ENCODE measurements around the gene NENF.

The NENF gene

DNA sequence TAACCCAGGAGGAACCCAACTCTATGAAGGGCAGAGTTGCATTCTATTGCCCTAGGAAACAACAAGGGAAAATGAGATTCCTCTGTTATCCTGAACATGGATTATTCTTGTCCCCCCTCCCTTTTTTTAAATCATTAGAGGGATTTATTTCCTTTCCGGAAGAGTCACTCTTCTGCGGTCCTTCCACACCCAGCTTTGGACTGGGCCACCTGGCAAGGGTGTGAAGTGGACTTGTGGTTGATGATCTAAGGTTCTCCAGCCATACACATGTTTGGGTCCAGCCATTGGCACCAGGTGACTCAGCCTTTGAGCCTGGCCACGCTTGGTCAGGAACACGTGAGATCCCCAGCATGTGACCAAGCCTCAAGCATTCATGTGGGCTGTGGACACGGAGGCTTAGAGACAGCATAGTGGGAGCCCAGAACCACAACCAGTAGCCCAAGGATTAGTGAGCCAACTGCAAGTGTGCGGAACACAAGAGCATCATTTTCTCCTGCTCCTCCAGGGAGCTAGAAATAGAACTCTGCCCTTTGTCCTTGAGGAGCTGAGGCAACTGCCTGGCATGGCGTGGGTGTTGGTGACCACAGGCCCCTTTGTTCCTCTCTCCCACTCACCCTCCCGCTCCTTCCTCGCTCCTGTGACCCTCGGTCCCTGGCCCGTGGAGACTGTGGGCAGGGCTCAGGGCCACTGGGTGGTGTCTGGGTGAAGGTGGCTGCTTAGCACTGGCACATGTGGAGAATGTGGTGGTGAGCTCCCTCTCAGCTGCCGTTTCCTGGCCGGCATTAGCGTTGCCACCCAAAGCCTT lies 50.1 kb downstream of the NENF start:
- DNase-seq = no peak

DNA sequence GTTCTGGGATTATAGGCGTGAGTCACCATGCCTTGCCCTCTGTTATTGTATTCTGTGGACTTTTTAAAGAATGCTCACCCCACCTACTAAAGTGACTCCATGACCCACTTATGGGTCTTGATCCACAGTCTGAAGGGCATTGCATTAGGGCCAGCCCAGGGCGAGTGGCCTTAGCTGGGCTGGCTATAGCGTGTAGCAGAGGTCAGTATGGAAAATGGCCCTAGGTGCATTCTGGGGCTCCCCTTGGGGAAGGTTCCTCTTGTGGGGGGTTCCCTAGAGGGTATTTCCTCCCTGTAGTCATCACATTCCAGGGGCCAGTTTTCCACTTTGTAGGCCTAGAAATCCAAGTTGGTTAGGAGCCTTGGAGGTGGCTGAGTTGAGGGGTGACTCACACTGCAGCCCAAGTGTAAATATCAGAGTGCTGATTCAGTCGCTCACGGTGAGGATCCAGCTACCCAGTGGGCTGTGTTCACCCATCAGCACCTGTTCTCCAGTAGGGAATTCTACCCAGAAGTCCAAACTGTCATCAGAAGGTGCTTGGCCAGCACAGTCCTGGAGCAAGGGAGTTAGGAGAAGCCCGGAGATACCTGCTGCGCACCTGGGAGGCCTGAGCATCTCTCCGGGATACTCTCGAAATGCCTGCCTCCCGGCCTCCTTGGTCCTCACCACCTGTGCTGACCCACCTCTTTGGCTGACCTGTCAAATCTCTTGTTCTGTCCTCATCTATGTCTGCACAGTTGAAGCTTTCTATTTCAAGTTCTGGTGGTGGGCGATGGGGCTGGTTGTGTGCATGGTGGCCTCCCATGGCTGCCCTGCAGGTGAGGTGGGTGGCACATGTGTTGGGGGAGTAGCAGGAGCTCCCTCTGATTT lies 52.2 kb downstream of the NENF start:
- DNase-seq = peak; percentile 32

DNA sequence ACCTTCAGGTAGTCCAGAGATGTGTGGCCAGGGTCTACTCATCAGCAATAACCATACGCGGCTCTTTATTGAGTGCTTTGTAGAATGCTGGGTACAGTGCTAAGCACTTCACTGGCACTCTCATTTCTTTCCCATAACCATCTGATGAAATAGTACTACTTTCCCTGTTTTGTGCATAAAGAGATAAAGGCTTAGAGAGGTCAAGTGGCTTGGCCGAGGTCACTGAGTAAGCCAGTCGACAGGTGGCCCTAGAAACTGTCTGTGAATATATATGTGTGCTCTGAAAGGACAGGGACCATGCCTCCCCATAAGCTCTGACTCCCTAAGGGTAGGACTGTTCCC lies 52.8 kb downstream of the NENF start:
- DNase-seq = no peak

DNA sequence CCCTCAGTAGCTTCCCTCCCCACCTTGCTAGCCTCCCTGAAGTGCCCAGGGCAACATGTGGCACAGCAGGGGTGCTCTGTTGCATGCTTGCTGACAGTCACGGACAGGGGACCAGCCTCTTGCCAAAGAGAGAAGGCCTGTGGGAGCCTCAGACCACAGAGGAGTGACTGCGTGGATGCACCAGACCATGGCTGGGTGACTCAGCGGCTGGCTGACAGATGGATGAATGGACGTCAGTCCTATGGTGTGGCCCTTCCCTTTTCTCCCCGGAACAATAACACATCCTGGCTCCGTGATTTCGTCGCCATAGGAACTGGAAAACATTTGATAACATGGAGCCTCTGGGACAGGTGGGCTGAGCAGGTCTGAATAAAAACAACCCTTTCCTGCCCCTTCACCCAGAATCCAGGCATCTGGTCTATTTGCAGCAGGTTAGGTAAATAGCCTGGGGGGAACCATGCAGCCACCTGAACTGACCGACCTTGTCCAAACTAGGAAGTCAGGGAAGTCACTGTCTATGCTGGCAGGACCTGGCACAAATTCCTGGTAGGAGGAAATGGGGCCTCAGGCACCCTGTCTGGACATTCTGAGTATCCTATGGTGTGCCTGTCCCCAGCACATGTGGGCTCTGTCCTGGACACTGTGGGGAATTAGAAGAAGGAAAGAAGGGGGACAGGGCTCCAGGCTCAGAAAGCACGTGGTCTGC lies 53.3 kb downstream of the NENF start:
- DNase-seq = peak; percentile 88

DNA sequence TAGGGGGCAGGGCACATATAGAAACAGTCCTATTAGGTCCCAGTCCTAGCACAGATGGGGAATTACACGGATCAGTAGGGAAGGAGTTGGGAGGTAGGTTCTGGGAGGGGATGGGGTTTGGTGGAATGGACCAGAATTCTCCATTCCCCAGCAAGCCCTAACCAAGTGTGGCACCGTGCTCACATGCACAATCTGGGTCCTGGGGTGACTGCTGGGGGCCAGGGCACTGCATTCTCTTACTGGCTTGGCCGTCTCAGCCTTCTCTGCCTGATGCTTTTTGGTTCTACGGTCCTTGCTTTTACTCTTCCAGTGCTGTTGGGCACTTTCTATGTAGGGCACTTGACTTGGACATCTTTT lies 53.9 kb downstream of the NENF start:
- DNase-seq = no peak

DNA sequence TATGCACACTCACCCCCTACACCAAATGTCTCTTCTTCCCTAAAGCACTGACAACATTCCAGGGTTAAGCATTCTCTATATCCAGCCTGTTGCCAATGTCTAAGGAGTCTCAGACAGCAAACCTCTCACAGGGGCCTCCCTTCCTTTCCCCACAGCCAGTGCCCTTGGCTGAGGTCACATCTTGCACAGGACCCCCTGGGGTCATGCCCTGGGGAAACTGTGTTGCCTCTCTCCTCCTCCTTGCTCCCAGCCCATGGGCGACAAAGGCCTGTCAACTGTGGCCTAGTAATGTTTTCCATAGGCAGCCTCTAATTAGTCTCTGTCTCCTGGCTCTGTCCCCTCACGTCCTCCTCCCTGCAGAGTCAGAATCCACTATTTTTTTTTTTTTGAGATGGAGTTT lies 54.6 kb downstream of the NENF start:
- no peak for DNase-seq

DNA sequence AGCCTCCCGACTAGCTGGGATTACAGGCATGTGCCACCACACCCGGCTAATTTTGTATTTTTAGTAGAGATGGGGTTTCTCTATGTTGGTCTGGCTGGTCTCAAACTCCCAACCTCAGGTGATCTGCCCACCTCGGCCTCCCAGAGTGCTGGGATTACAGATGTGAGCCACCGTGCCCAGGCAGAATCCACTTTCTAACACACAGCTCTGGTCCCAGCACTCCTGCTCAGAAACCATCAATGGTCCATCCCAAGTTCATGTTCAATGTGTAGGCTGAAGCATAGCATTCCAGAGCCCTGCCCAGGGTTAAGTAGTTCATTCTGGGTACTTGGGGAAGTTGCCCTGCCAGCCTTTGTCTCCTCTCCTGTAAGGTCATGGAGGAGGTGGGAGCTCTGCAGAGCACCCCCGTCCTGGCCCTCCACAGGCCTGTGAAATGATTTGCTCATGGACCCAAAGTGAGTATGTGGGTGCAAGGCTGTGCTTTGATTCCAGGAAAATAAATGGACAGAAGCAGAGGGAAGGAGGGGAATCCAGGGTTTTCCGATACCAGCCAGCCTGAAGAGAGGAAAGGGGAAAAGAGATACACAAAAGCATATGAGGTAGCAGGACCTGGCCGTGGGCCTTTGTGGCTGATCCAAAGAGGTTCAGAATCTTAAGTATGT lies 55.2 kb downstream of the NENF start:
- no peak for DNase-seq

DNA sequence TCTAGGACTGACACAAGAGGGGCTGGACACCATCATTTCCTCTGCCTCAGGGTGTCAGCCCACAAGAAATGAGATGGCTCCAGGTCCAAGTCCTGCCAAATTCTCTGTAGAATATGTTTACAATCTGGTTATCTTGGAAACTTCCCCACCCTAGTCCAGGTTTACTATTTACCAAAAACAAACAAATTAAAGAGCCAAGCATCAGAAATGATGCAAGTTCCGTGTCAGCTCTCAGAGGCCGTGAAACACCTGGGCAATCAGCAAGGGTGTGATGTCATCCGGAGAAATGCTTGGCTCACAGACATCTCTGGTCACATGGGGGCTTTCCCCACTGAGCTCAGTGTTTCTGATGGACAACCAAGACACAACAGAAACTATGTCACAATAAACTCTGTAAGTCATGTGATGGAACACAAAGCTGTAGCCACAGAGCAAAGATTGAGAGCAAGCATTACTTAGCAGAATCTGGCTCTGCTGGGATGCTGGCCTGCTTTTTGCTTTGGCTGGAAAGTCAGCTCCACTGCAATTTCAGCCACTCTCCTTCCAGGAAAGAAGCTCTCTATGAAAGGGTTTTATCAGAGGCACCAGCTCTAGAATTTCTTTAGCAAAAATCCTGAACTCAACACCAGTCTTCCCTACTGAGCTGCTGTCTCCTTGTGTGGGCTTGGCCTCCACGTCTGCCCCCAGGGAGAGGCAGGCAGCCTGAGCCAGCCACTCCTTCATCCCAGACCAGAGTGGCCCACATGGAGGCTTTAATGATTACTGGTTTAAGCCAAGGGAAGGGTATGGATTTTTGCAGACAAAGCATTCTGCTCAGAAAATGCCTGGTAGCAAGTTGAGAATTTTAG lies 55.9 kb downstream of the NENF start:
- peak; percentile 80 for DNase-seq

DNA sequence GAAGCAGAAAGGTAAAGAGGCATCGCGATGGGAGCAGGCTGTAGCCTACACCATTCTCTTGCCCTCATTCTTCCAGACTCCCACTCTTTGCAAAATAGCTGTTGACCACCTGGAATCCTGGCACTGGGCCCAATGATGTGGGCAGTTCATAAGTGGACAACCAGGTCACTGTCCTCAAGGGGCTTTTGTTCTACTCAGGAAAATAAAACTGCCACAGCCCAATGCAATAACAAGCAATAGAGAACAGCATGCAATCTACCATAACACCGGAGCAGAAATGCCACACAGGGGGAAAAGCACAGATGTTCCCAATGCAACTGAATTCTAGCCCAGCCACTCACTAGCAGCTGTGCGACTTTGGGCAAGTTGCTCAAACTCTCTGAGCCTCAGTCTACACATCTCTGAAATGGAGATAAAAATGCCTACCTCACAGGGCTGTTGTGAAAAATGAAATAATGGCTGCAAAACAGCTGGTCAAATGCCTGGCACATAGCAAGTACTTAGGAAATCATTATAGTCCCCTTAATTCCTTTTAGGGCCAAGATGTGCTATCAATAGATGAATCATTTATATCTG lies 56.7 kb downstream of the NENF start:
- DNase-seq = no peak

DNA sequence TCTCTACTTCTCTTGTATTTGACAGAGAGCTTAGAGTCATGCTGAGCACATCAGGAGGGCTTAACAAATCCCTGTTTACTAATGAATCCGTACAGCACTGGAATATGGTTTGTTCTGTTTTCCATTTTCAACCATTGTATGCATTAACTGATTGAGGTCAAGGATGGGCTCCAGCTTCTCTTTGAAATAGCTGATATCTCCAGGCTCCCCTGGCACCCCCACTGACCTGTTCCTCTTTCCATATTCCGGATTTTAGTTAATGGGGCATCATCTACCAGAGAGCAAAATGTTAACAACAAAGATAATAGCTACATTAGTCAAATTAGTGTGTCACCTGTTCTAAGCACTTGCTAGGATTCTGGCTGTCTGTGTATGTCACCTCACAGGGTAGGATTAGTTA lies 57.6 kb downstream of the NENF start:
- DNase-seq = no peak

DNA sequence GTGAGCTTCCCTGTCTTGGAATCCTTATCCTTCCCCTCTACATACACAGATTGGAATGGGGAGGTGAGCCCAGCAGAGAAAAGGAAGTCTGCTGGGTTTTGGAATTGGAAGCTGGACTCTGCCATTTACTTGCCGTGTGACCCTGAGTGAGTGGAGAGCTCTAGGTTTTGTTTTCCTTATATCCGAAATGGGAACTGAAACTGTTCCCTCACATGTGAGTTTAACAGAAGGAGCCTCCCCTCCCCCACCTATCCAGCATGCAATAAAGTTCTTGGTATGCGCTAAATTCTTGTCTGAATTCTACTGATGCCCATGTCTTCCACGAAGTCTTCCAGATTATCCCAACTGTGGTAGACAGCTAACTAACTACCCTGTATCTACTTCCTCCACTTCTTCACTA lies 58.7 kb downstream of the NENF start:
- peak; percentile 35 for DNase-seq

Data from CD4-positive, alpha-beta T cell treated with Interleukin-15 for 1 hour (primary cell).